Measurements from ENCODE around the gene CTRL.

CTRL gene

GRCh38 chr16:67957622-67958021, 26.0 kb upstream of the CTRL start:
- Histone ChIP-seq H3K4me3 (ENCODE audit: low read length) (no peak overlapping the region), H4K5ac (ENCODE audit: low read length) (no peak overlapping the region), H3K79me1 (ENCODE audit: low read length) (no peaks in the 10 kb centered on the region), H3K4me2 (ENCODE audit: low read length) (no peak overlapping the region), H2BK120ac (ENCODE audit: low read depth, low read length) (no peak overlapping the region), H2BK5ac (ENCODE audit: low read length) (no peak overlapping the region), H2AK5ac (ENCODE audit: low read length) (no peak overlapping the region), H3K27me3 (ENCODE audit: insufficient read depth, low read length, poor library complexity) (no peaks in the 10 kb centered on the region), H2BK15ac (replicated peaks; ENCODE audit: low read depth) (no peak overlapping the region), H4K8ac (ENCODE audit: low read depth, low read length) (no peak overlapping the region), H3K4ac (ENCODE audit: low read depth, low read length) (no peak overlapping the region), H3K4me1 (ENCODE audit: control insufficient read depth, low read depth, low read length) (no peaks in the 10 kb centered on the region), H3K18ac (ENCODE audit: low read length) (no peak overlapping the region), H3K56ac (ENCODE audit: low read length) (no peak overlapping the region), H3K23ac (ENCODE audit: low read length) (no peak overlapping the region), H3K27ac (ENCODE audit: low read depth, low read length) (no peak overlapping the region), H3K36me3 (ENCODE audit: control insufficient read depth, insufficient read depth, low read length) (peaks cover 16% of the 10 kb centered on the region), H3K79me2 (ENCODE audit: control insufficient read depth, insufficient read depth, low read length) (no peaks in the 10 kb centered on the region), H3K9ac (ENCODE audit: low read length) (no peak overlapping the region)
- no CpG with 5 or more reads among the region's 9 CpGs for WGBS (ENCODE audit: extremely low coverage, insufficient coverage, low lambda C conversion rate)
- no peak for DNase-seq

- Histone ChIP-seq H3K4ac (ENCODE audit: low read depth, low read length) (no peak overlapping the region), H3K23ac (ENCODE audit: low read length) (no peak overlapping the region), H3K4me2 (ENCODE audit: low read length) (no peak overlapping the region), H3K4me1 (ENCODE audit: control insufficient read depth, low read depth, low read length) (no peaks in the 10 kb centered on the region), H3K4me3 (ENCODE audit: low read length) (no peak overlapping the region), H4K8ac (ENCODE audit: low read depth, low read length) (no peak overlapping the region), H3K27ac (ENCODE audit: low read depth, low read length) (no peak overlapping the region), H2BK120ac (ENCODE audit: low read depth, low read length) (no peak overlapping the region), H3K56ac (ENCODE audit: low read length) (no peak overlapping the region), H3K9ac (ENCODE audit: low read length) (no peak overlapping the region), H3K27me3 (ENCODE audit: insufficient read depth, low read length, poor library complexity) (no peaks in the 10 kb centered on the region), H2BK15ac (replicated peaks; ENCODE audit: low read depth) (no peak overlapping the region), H4K5ac (ENCODE audit: low read length) (no peak overlapping the region), H3K79me2 (ENCODE audit: control insufficient read depth, insufficient read depth, low read length) (no peaks in the 10 kb centered on the region), H3K79me1 (ENCODE audit: low read length) (no peaks in the 10 kb centered on the region), H3K36me3 (ENCODE audit: control insufficient read depth, insufficient read depth, low read length) (peaks cover 17% of the 10 kb centered on the region), H3K18ac (ENCODE audit: low read length) (no peak overlapping the region), H2AK5ac (ENCODE audit: low read length) (no peak overlapping the region), H2BK5ac (ENCODE audit: low read length) (no peak overlapping the region)
- no peak for DNase-seq
- WGBS (ENCODE audit: extremely low coverage, insufficient coverage, low lambda C conversion rate), result no CpG with 5 or more reads among the region's 10 CpGs
These were observed 22.9 kb upstream of the CTRL start for GRCh38 chr16:67954421-67955196.

- Histone ChIP-seq H3K79me2 (ENCODE audit: control insufficient read depth, insufficient read depth, low read length) (no peaks in the 10 kb centered on the region), H3K27ac (ENCODE audit: low read depth, low read length) (no peak overlapping the region), H3K36me3 (ENCODE audit: control insufficient read depth, insufficient read depth, low read length) (peaks cover 17% of the 10 kb centered on the region), H3K79me1 (ENCODE audit: low read length) (no peaks in the 10 kb centered on the region), H3K4me3 (ENCODE audit: low read length) (no peak overlapping the region), H3K18ac (ENCODE audit: low read length) (no peak overlapping the region), H3K27me3 (ENCODE audit: insufficient read depth, low read length, poor library complexity) (no peaks in the 10 kb centered on the region), H2BK120ac (ENCODE audit: low read depth, low read length) (no peak overlapping the region), H3K9ac (ENCODE audit: low read length) (no peak overlapping the region), H3K4me2 (ENCODE audit: low read length) (no peak overlapping the region), H3K4ac (ENCODE audit: low read depth, low read length) (no peak overlapping the region), H4K5ac (ENCODE audit: low read length) (no peak overlapping the region), H3K56ac (ENCODE audit: low read length) (no peak overlapping the region), H4K8ac (ENCODE audit: low read depth, low read length) (no peak overlapping the region), H3K23ac (ENCODE audit: low read length) (no peak overlapping the region), H2BK15ac (replicated peaks; ENCODE audit: low read depth) (no peak overlapping the region), H2AK5ac (ENCODE audit: low read length) (no peak overlapping the region), H2BK5ac (ENCODE audit: low read length) (no peak overlapping the region), H3K4me1 (ENCODE audit: control insufficient read depth, low read depth, low read length) (no peaks in the 10 kb centered on the region)
- no peak for DNase-seq
- no CpG with 5 or more reads among the region's 8 CpGs for WGBS (ENCODE audit: extremely low coverage, insufficient coverage, low lambda C conversion rate)
These were observed 22.1 kb upstream of the CTRL start for GRCh38 chr16:67953641-67954375.

GRCh38 chr16:67951485-67951884, 19.8 kb upstream of the CTRL start:
- no CpG with 5 or more reads among the region's 12 CpGs for WGBS (ENCODE audit: extremely low coverage, insufficient coverage, low lambda C conversion rate)
- no peak overlapping the region for H4K5ac ChIP-seq (ENCODE audit: low read length)
- no peak overlapping the region for H2BK120ac ChIP-seq (ENCODE audit: low read depth, low read length)
- no peak overlapping the region for H3K4me3 ChIP-seq (ENCODE audit: low read length)
- no peak overlapping the region for H3K27ac ChIP-seq (ENCODE audit: low read depth, low read length)
- H2AK5ac ChIP-seq (ENCODE audit: low read length), result no peak overlapping the region
- DNase-seq, result no peak
- no peak overlapping the region for H3K4ac ChIP-seq (ENCODE audit: low read depth, low read length)
- no peaks in the 10 kb centered on the region for H3K79me1 ChIP-seq (ENCODE audit: low read length)
- H3K4me2 ChIP-seq (ENCODE audit: low read length), result no peak overlapping the region
- H4K8ac ChIP-seq (ENCODE audit: low read depth, low read length), result no peak overlapping the region
- no peak overlapping the region for H2BK5ac ChIP-seq (ENCODE audit: low read length)
- H3K27me3 ChIP-seq (ENCODE audit: insufficient read depth, low read length, poor library complexity), result no peaks in the 10 kb centered on the region
- no peaks in the 10 kb centered on the region for H3K4me1 ChIP-seq (ENCODE audit: control insufficient read depth, low read depth, low read length)
- no peak overlapping the region for H3K23ac ChIP-seq (ENCODE audit: low read length)
- no peaks in the 10 kb centered on the region for H3K79me2 ChIP-seq (ENCODE audit: control insufficient read depth, insufficient read depth, low read length)
- no peak overlapping the region for H3K9ac ChIP-seq (ENCODE audit: low read length)
- no peak overlapping the region for H2BK15ac ChIP-seq (replicated peaks; ENCODE audit: low read depth)
- H3K36me3 ChIP-seq (ENCODE audit: control insufficient read depth, insufficient read depth, low read length), result peaks cover 22% of the 10 kb centered on the region
- no peak overlapping the region for H3K56ac ChIP-seq (ENCODE audit: low read length)
- H3K18ac ChIP-seq (ENCODE audit: low read length), result no peak overlapping the region

- Histone ChIP-seq H3K79me1 (ENCODE audit: low read length) (no peaks in the 10 kb centered on the region), H3K79me2 (ENCODE audit: control insufficient read depth, insufficient read depth, low read length) (no peaks in the 10 kb centered on the region), H2BK5ac (ENCODE audit: low read length) (no peak overlapping the region), H3K4me1 (ENCODE audit: control insufficient read depth, low read depth, low read length) (no peaks in the 10 kb centered on the region), H3K4ac (ENCODE audit: low read depth, low read length) (no peak overlapping the region), H4K5ac (ENCODE audit: low read length) (no peak overlapping the region), H3K18ac (ENCODE audit: low read length) (no peak overlapping the region), H3K4me3 (ENCODE audit: low read length) (no peak overlapping the region), H3K27ac (ENCODE audit: low read depth, low read length) (no peak overlapping the region), H2AK5ac (ENCODE audit: low read length) (no peak overlapping the region), H3K36me3 (ENCODE audit: control insufficient read depth, insufficient read depth, low read length) (peaks cover 25% of the 10 kb centered on the region), H3K27me3 (ENCODE audit: insufficient read depth, low read length, poor library complexity) (no peaks in the 10 kb centered on the region), H3K4me2 (ENCODE audit: low read length) (no peak overlapping the region), H3K23ac (ENCODE audit: low read length) (no peak overlapping the region), H3K56ac (ENCODE audit: low read length) (no peak overlapping the region), H2BK15ac (replicated peaks; ENCODE audit: low read depth) (no peak overlapping the region), H4K8ac (ENCODE audit: low read depth, low read length) (no peak overlapping the region), H3K9ac (ENCODE audit: low read length) (no peak overlapping the region), H2BK120ac (ENCODE audit: low read depth, low read length) (no peak overlapping the region)
- WGBS (ENCODE audit: extremely low coverage, insufficient coverage, low lambda C conversion rate), result no CpG with 5 or more reads among the region's 16 CpGs
- DNase-seq, result no peak
These were observed 18.7 kb upstream of the CTRL start for GRCh38 chr16:67950335-67950843.
